Hindlimb muscle (tissue), 1 donor: ENCODE results near the gene IQUB. TPM values are rescaled to one million over a fixed set of nuclear protein-coding genes. Genes with fewer than 3 reads are reported as not detected.
"Not testable (repeated sequence)": the region's sequence is repeated elsewhere in the genome, so short reads cannot be mapped to it uniquely, and the experiment has no call there.

Source experiments
- DNase-seq: peaks from one replicate; pipeline ENCODE4 v3.0.0-alpha.2; 2013
- polyA plus RNA-seq: library from polyadenylated mRNA; unstranded; fragments of 120-200 nt; gene quantifications from one replicate; pipeline ENCODE4 v1.2.1, GENCODE V29; 2013; ENCODE audit not compliant: insufficient read length

The IQUB gene
- polyA plus RNA-seq: 0.37 TPM

DNA sequence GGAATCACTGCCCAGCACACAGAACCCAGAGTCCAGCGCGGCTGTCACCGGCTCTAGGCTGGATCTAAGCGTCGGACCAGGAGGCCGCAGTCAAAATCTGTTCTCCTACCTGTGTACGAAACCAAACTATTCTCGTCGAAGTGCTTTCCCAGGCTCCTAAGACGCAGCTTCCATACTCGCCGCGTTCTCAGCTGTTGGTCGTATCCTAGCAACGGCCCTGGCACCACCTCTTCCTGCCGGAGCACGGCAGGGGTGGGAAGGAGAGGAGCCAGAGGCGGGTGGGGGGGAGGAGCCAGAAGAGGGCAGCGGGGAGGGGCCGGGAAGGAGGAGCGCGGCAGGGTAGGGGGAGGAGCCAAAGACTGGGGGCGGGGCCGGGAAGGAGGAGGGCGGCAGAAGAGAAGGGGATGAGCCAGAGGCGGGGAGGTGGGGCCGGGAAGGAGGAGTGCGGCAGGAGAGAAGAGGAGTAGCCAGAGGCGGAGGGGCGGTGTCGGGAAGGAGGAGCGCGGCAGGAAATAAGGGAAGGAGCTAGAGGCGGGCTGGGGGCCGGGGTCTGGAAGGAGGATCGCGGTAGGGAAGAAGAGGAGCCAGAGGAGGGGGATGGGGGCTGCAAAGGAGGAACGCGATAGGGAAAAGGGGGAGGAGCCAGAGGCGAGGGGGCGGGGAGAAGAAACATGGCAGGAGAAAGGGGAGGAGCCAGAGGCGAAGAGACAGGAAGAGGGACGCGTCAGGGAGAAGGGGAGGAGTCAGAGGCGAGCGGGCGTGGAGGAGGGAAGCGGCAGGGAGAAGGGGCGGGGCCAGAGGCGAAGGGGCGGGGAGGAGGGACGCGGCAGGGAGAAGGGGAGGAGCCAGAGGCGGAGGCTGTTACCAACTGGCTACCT lies at the start of gene IQUB:
Gene IQUB (minus strand): TSS at position 213 of the 878 bp plus-strand sequence. CDS start 22,255 bp downstream, outside the sequence.
- peak; percentile 95 for DNase-seq

DNA sequence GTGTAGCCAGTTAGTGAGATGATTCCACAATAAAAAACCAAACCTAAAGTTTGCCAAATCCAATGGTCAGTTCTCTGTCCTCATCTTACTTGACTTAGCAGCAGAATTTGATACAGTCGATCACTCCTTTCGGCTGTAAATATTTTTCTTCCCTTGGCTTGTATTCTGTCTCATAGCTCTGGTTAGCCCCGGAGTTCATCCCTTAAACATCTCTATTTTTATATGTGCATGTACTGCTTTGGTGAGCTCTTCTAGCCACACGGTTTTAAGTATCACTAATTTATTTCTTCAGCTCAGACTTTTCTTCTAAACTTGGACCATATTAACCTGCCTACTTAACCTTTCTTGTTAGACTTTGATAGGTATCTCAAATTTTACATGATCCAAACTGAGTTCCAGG lies 49.4 kb upstream of the IQUB start:
- no peak for DNase-seq

DNA sequence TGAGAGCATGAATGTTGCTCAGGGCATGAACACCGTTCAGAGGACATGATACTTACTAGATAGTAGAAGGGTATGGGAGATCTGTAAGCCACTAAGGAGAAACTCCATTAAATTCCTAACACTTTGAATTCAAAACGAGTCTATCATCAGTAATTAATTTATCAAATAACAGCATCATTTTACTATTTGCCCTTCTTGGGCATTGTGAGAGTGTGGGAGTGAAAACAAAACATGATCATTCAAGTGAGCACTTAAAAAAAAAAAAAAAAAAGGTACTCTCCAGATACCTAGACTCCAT lies 46.7 kb upstream of the IQUB start:
- DNase-seq: no peak

DNA sequence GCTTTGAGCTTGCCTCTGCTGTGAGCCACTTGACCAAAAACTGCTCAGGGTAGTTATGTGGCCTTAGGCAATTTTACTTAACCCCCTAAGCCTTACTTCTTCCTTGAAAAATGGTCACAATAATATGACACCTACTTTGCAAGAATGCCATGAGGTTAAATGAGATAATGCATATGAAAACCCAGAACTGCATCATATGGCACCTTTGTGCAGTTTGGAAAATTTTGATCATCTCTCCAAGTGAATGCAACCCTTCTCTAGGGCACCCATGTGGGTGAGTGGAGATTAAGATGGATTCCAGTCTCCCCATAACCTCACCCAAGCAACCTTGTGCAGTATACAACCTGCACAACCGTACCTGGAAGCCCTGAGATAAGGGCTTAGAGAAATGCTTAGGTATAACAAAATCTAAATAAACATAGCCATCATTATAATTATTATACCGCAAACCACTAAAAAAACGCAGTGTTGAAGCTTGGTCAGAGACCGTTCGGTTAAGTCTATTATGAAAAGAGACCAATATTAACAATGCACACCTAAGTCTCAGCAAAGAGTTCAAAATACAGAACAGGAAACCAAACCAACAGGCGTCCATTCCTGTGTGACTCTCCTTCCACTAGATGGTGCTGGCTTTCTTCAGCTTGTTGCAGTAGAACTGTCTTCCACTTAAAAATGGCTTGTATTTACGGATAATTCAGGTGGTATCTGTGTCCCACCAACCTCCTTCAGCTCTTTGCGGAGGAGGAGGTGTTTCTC lies 46.2 kb upstream of the IQUB start:
- peak; percentile 8 for DNase-seq

DNA sequence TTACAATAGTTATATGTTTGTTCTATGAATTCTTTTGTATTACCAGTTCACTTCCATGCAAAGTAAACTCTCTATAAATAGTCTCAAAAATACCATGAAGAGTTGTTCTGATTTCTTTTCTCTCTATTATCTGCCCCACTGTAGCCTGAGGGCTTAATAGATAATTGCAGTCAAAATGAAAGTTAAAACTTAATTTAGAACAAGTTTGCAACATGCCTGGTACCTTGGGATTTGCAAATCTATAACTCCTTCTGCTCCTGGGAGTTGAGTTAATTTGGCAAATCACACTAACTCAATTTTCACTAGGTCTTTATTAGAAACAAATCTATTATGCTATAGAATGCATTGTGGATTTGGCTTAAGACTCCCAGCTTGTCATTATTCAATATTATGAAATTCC lies 45.0 kb upstream of the IQUB start:
- DNase-seq: no peak

DNA sequence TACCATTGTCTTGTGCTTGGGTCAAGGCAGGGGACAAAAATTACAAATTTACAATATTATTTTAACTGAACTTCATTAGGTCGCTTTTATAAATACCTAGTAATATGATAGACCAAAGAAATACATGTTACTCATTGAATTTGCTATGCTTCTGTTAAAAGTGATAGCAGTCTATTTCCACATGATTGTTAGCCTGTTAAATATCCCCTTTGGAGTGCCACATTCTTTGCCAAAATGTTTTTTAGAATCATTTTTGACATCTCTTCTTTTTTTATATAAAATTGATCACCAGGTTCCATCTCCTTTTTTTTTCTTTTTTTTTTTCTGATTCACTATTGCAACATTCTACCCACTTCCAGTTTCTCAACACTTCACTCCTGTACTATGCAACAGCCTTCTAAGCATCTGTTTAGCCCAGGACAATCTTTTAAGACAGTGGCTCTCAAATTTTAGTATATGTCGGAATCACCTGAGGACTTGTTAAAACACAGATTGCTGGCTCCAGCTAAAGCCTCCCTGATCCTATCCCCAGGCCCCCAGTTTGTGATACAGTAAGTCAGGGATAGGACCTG lies 39.6 kb upstream of the IQUB start:
- no peak for DNase-seq

DNA sequence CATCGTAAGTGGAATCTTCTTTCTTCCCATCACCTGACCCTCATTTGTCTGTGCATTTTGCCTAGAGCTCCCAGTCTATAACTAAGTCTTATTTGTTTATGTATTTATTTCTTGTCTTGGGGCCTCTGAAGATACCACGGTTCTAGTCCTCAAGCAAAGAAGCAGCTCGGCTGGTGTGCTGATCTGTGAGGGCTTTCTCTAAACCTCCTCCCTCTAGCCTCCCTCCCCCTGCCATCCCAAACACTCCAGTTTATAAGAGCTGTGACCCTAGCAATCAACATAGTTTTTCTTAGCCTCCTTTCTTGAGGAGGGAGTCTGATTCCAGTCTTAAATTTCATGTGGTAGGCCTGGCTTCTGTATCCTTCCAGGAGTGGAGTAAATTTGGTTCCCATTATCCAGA lies 38.9 kb upstream of the IQUB start:
- no peak for DNase-seq

DNA sequence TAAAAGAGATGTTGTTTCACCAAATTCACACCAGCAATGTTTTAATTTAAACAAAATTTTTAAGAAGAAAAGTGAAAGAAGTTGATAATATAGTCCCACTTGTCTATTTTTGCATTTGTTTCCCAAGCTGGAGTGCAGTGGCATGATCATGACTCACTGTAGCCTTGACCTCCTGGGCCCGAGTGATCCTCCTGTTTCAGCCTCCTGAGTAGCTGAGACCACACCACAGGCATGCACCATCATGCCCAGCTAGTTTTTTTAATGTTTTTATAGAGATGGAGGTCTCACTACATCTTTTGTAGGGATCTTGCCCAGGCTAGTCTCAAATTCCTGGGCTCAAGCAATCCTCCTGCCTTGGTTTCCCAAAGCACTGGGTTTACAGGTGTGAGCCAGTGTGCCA lies 37.3 kb upstream of the IQUB start:
- no peak for DNase-seq

DNA sequence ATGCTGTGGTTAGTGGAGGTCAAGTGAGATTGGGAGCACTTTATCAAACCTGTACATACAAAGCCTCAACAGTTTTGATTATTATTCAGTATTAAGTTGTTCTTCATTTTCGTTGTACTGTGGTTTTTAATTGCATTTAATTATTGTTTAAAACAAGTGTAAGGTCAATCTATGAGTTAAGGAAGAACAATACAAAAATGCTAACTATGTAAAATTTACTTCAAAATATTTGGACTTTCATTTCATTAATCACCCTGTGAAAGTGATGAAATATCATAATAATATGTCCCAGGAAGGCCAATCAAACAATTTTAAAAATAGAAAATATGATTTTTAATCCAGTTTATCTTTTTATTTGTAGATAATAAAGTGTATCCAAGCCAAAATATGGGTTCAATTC lies 36.8 kb upstream of the IQUB start:
- no peak for DNase-seq

DNA sequence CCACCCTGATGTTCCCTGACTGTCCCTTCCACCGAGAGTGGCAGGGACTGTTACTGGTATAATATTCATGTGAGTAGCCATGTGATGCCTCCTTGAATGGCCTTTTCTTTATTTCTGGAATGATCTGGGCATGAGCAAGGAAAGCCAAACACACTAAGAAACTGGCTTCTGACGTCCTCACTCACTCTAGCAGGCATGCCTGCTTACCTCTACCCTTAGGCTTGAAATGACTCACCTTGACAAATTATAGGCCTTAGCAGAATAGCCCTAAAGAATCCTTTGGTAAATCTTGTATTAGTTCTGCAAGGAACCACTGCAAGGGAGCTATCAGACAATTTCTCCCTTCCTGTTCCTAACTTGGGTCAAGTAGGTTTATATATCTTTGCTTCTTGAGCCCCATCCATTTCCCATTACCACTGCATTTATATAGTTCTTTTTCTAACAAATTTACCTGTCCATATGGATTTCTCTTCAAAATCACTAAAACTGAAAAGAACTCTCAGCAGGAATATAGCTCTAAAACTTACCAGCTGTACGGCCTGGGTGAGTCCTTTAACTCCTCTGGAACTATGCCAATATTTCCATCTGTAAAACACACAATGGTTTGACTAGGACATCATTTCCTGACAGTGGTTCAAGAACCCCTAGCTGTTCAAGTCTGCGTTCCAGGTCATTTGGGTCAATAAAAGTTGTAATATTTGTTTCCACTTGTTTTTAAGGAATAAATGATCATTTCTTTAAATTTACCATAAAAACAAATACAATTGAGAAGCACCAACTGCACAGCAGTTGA lies 36.2 kb upstream of the IQUB start:
- DNase-seq: no peak

DNA sequence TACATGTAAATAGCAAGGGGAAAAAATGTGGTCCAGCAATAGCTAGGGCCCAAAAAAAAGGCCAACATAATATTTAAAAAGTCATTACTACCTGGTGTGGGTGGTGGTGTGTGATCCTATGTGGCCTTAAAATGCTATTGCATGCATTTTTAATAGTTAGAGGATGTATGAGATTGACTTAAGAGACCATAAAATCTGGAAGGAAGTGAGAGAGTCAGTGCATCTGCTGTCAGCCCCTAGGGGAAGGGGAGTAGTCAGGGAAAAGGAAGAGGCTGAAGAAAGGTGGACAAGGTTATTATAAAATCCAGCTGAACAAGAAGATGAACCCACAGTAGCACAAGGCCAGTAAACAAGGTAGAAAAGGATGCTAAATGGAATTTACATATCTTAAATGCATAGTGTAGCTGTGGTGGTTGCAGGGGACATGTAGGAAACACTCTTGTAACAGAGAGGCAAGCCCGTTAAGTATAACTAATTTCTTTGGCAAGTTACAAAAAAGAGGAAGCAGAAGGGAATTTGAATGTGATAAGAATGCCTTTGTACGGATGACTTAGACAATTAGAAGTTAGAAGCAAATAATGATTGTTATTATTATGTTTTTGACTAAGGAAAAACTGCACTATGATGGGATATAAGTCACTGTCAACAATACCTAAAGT lies 35.1 kb upstream of the IQUB start:
- DNase-seq: no peak

DNA sequence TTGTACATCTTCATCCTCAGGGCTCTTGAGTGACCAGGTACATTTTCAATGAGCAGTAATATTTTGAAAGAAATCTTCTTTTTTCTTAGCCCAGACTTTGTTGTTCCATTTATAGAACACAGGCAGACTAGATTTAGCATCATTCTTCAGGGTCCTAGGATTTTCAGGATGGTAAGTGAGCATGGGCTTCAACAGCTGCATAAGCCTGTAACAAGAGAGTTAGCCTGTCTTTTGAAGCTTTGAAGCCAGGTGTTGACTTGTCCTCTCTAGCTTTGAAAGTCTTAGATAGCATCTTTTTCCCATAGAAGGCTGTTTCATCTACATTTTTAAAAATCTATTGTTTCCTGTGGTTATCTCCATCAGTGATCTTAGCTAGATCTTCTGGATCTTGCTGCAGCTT lies 27.7 kb upstream of the IQUB start:
- DNase-seq: no peak

DNA sequence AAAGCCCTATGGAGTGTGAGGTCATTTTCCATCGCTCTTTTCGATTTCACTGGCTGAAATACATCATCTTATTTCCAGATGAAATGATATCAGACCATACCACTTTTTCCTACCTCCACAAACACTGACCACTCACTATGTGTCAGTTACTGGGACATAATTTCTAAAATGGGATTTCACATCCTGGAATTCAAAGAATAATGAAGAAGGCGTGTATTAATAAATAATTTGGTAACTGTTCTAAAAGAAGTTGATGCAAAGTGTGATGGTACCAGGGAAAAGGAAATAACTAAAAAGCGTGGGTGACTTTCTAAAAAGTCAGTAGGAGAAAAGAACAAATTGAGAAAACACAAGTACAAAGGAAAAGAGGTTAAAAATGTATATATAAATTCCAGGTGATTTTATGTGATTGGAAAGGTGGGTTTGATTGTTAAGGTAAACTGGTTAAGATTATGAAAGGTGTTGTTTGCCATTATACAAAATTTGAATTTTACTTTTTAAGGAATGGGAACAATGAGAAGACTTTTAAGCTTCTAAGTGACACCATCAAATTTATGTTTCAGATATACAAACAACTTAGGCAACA lies 24.0 kb upstream of the IQUB start:
- no peak for DNase-seq

DNA sequence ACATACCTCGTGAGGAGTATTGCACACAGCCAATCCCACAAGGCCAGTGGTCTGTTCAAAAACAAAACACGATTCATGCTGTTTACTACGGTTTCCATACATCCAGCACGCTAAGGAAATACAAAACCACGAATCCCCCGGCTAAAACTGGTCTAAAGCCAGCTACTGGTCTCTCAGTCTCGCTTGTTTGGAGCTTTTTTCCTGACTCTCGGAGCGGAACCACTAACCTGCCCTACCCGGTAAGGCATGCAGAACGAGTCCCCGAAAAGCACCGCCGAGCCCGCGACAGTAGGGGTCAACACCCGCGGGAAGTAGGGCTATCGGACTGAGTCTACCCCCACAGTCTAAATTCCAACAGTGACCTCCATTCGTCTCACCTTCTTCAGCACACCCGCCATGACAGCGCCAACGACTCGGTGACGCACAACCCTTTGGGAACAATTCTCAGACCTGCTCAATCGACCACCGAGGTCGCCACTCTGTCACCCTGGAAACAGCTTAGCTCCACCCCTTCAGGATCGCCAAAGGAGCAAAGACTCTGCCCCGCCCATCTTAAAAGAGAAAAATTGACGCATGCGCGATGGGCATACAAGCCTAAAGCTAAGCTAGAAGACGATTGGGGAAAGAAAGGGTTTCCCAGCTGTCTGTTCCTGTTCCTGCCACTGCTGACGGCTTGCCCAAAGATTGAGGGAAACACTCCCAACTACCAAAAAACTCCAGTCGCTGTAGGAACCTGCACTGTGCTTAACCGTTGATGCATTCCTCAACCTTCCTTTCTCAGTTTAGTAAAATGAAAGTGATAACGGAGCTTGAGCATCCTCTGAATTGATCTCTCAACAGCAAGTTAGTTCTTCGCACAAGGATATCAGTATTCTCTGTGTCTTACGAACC lies 23.2 kb upstream of the IQUB start, which contains the start of gene NDUFA5:
Gene NDUFA5 (minus strand): TSS at position 421 of the 891 bp plus-strand sequence. CDS start 23 bp downstream, at position 398.
- peak; percentile 99 for DNase-seq

DNA sequence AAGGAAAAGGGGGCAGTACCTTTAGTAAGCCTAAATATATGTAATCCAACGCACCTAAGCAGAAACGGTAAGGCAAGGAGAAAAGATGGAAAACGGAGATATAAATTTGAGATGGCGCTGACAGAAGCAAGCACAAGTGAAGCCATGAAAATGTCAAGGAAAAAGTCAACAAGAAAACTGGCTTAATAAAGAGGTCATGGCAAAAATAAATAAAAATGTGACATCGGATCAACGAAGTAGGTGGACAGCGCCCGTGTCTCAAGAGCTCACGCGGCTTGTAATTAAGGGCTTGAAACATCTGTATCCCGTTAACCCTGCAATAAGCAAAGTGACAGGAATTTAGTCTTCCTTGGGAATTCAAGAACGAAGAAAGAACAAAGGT lies 22.6 kb upstream of the IQUB start:
- no peak for DNase-seq

DNA sequence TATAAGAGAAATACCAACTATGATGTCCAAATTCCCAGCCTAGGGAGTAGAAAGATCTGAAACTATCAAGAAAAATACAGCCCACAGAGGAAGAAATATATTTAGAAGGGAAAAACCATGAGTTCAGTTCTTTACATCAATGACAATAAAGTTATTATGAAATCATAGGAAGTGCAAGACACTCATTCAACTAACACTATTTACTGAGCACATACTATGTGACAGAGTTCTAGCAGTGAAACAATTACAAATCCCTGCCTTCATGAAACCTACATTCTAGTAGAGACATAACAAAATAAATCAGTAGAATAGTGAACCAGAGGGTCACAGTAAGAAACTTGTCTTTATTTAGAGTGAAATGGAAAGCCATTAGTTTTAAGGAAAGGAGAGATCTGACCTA lies 21.1 kb upstream of the IQUB start:
- DNase-seq: no peak

DNA sequence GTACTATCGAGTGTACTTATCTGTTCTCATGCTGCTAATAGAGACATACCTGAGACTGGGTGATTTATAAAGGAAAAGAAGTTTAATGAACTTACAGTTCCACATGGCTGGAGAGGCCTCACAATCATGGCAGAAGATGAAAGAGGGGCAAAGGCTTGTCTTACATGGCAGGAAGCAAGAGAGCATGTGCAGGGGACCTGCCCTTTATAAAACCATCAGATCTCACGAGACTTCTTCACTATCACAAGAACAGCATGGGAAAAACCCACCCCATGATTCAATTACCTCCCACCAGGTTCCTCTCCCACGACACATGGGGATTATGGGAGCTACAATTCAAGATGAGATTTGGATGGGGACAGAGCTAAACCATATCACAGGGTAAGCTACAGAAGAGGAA lies 18.8 kb upstream of the IQUB start:
- no peak for DNase-seq

DNA sequence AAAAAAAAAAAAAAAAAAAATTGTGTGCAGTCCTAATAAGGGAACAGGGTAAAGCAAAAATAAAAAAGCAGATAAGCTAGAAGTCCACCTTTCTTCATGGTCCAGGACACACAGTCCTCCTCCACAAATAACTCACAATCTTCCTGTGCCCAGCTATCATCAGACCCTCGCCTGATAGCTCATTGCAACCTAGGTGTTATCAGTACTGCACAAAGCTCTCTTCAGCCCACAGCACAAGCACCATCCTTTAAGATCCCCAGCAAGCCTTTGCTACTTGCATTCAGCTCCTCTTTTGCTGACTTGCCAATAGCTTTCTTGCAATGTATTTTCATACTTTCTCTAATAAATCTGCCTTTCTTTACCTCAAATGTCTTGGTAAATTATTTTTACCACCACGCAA lies 18.2 kb upstream of the IQUB start:
- DNase-seq: no peak

DNA sequence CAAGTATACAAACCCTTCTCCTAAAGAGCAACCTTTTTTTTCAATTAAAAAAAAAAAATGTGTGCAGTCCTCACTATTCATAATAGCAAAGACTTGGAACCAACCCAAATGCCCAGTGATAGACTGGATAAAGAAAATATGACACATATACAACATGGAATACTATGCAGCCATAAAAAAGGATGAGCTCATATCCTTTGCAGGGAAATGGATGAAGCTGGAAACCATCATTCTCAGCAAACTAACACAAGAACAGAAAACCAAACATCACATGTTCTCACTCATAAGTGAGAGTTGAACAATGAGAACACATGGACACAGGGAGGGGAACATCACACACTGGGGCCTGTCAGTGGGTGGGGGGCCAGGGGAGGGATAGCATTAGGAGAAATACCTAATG lies 17.7 kb upstream of the IQUB start:
- not testable (repeated sequence) for DNase-seq

DNA sequence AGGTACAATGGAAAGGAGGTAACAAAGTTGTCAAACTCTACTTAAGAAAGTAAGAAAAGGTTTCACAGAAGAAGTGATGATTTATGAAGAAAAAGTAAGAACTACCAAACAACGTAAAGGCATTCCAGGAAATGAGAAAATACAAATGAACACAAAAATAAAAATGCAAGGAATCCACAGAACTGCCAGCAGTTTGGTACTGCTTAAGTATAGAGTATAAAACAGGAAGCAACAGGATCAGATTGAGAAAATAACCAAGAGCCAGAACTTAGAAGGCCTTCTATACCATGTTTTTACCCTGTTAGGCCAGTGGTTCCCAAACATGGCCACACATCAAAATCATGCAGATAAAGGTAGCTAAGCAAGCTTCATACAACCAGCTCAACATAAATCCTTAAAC lies 14.0 kb upstream of the IQUB start:
- DNase-seq: no peak

DNA sequence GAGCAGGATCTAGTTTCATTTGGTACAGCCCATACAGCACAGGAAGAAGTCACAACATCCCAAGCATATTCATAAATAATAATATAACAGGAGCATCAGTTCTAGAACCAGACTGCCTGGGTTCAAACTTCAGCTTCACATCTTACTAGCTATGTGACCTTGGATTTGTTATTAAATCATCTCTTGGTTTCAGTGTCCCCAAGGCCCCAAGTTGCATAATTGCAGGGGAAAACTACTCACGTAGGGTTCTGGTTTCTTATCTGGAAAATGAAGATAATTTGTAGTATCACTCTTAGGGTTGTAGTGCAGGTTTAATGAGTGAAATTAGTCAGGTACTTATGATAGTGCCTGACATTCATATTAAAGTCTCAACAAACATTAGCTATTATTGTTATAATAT lies 5.5 kb upstream of the IQUB start:
- no peak for DNase-seq
